GM21737 (cell line): Measurements from ENCODE around the gene LOXL3.
"Not testable (repeated sequence)": the region's sequence is repeated elsewhere in the genome, so short reads cannot be mapped to it uniquely, and the experiment has no call there.

Source experiments
- ATAC-seq: cut with Tn5 transposase; IDR thresholded peaks from one replicate; pipeline ENCODE4 v1.9.1; 2021; ENCODE audit warnings: mild to moderate bottlenecking, moderate library complexity; ENCODE audit not compliant: unreplicated experiment

Gene LOXL3

DNA sequence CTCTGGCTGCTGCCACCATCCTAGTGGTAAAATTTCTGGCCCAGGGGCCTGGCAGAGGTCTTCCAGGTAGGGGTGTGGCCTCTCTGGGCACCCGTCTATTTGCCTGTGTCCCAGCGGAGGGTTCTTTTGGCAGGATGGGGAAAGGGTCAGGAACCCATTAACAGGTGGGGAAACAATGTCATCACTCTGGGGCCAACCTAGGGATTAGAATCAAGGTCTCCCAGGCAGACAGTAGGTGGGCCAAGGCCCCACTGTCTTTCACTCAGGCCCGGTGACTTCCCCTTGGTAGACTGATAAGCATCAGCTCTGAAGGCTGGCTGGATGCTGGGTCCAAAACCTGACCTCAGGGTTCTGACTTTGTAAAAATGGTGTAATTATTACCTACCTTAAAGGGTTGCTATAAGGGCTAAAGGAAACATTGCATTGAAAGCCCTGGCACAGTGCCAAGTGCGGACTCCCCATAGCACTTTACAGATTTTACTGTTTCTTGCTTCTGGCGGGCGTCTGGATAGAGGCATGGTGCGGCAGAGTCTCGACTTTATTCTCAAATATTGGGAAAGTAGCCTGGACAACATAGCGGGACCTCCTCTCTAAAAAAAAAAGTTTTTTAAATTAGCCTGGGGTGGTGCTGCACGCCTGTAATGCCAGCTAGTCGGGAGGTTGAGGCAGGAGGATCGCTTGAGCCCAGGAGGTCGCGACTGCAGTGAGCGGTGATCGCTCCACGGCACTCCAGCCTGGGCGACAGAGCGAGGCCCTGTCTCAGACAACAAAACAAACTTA, 56.6 kb downstream of the LOXL3 start:
- ATAC-seq: no peak

DNA sequence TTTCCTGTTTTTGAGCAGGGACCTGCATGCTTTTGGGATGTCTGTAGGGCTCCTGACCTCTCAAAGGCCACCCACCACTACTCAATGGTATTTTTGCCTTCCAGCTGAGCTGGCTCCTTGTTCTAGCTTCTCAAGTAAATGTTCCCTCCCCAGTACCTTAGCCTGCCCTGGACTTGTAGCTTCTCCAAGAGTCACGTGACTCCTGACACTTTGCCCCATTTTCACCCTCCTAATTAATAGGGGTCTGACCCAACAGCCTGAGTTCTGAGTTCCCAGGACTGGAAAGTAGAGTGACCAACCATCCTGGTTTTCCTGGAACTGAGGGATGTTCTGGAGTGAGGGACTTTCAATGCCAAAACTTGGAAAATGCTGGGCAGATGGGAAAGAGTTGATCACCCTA, 58.3 kb downstream of the LOXL3 start:
- no peak for ATAC-seq

DNA sequence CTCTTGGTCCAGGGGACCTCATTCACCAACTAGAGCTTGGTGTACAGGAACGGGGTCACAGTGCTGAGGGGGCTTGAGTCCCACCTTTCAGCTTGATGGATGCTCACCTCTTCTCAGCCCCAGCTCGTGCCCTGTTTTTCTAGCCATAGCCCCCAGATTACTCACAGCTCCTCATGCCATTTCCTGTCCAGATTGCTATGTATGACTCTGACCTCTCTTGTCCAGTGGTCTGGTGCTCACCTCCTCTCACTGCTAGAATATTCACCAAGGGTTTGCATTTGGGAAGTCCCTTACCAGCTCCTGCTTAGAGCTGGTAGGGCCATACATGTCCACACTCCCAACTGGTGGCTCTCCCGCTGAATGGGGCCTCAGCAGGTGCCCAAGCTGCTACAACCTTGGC, 60.2 kb downstream of the LOXL3 start:
- no peak for ATAC-seq

DNA sequence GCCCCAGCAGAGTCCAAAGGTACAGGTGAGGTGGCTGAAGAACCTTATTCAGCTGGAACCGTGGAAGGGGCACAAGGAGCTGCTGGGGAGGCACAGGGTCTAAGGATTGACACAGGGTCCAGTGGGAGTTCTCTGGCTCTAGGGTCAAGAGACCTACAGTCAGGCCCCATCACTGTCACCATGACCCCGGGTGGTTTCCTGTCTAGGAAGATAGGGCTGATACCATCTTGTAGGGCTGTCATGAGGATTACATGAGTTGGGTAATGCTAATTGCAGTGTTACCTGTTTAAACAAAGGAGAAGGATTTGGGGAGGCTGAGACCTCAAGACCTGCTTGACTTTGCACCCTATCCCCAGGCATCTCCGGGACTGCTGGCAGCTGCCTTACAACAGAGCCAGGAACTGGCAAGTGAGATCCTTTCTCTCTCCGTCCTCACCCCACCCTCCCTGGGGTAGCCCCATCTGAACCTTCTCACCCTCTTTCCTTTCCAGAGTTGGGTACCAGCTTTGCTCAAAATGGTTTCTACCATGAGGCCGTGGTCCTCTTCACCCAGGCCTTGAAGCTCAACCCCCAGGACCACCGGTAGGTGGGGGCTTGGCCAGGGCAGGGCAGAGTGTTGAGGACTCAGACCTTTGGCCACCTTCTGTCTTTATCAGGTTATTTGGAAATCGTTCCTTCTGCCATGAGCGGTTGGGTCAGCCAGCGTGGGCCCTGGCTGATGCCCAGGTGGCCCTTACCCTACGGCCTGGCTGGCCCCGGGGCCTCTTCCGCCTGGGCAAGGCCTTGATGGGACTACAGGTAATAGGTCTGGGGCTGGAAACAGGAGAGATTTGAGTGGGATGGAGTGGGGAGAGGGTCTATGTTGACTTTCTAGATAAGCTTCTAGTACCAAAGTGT, 61.8 kb downstream of the LOXL3 start:
- no peak for ATAC-seq

DNA sequence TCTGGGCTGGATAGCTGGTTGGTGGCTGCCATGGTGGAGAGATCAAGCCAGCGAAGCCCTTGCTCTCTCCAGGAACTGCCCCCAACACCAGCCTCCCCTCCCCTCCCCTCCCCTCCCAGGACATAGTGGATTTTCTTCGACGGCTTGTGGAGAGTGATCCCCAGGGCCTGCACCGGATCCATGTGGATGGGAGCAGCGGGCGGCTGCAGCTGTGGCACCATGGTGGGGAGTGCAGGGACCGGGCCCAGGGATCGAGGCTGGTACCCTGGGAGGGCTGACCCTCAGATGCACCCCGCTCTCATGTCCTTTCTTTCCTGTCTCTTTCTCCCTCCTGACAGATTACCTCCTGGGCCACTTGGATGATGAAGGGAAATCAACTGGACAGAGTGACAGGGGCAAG, 63.8 kb downstream of the LOXL3 start:
- ATAC-seq: no peak

DNA sequence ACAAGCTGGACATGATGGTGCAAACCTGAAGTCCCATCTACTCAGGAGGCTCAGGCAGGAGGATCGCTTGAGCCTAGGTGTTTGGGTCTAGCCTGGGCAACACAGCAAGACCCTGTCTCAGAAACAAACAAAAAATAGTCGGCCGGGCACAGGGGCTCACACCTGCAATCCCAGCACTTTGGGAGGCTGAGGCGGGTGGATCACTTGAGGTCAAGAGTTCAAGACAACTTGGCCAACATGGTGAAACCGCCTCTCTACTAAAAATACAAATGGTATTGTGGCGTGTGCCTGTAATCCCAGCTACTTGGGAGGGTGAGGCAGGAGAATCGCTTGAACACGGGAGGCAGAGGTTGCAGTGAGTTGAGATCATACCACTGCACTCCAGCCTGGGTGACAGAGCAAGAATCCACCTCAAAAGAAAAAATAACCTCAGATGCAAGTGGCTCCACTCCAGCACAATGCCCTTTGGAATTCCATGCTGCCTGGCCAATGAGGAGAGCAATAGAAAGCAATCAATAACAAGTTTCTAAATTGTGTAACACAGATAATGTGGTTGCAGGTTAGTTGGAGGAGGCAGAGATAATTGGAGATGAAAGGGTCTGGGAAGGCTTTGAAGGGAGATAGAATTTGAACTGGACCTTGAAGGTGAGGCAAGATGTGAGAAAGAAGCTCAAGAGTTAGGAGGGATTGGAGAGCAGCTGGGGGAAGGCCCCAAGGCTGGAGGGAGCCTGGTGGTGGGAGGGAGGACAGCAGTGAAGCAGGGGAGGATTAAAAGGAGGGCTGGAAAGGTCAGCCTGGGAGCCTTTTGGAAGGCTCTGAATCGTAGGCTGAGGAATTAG, 64.9 kb downstream of the LOXL3 start:
- no peak for ATAC-seq

DNA sequence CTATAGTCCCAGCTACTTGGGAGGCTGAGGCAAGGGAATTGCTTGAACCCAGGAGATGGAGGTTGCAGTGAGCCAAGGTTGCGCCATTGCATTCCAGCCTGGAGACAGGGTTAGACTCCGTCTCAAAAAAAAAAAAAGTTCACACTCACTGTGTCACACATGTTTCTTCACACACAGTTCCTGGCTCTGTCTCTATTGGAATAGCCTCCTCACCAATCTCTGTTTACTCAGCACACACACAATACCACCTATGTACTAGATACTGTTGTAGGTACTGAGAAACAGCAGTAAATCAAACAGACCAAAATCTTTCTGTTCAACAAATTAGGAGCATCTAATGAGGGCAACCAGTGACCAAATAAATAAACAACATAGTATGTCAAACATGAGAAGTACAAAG, 67.6 kb downstream of the LOXL3 start:
- no peak for ATAC-seq

DNA sequence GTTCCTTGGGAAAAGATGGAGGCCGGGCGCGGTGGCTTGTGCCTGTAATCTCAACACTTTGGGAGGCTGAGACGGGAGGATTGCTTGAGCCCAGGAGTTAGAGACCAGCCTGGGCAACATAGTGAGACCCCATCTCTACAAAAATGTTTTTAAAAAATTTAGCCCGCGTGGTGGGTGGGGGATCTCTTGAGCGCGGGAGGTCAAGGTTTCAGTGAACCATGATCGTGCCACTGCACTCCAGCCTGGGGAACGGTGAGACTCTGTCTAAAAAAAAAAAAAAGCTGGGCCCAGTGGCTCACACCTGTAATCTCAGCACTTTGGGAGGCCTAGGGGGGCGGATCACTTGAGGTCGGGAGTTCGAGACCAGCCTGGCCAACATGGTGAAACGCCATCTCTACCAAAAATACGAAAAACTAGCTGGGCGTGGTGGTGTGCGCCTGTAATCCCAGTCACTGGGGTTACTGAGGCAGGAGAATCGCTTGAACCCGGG, 70.0 kb downstream of the LOXL3 start:
- ATAC-seq: not testable (repeated sequence)

DNA sequence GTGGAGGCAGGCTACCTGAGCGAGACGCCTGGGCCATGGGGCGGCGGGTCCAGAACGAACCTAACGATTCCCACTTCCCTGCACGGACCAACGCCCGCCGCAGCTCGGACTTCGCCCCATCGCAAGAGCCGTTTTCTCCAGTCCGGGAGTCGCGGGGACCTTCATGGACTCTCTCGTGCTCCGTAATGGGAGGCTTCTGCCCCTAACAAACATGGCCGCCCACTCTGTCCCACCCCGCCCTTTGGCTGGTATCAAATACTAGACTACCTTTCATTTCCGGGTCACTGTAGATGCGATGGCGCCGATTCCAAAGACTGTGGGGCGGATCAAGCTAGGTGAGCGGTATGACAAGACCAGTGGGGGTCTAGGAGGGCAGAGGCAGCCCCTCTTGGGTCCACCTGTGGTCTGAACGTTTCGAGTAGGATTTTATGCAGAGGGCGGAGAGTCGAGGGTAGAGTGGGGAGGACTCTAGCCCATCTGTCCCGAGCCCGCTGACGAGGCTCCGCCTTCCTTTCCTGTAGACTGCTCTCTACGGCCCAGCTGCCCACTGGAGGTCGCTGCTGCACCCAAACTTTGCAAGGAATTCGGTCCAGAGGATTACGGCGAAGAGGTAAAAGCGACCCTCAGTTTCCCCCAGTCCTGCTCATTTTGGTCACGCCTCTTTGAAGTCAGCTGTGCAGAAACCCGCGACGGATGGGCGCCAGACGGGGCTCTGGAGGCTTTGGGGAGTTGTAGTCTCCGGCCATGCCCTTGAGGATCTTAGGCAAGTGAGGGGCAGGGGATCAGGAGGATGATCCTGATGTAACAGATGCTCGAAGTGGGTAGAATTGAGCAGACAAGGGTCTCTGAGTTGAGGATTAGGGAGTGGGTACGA, 70.7 kb downstream of the LOXL3 start, which contains the start of the genes CCDC142 and TTC31:
Gene CCDC142, minus strand, starts transcription at position 198 of the 874 bp plus-strand sequence. Its CDS starts 161 bp downstream, at position 37.
Gene TTC31, plus strand, starts transcription at position 281 of the 874 bp plus-strand sequence. Its CDS starts 15 bp downstream, at position 296.
- peak; percentile 83 for ATAC-seq
